ENCODE data around the gene CPTP. TPM values are rescaled to one million over a fixed set of nuclear protein-coding genes. Genes with fewer than 3 reads are reported as not detected.
A peak's percentile ranks its signal among the peaks of the same experiment; 100 is the strongest.

The CPTP gene
- total RNA-seq, 1 donor from 2014 or later = 71.3 TPM

DNA sequence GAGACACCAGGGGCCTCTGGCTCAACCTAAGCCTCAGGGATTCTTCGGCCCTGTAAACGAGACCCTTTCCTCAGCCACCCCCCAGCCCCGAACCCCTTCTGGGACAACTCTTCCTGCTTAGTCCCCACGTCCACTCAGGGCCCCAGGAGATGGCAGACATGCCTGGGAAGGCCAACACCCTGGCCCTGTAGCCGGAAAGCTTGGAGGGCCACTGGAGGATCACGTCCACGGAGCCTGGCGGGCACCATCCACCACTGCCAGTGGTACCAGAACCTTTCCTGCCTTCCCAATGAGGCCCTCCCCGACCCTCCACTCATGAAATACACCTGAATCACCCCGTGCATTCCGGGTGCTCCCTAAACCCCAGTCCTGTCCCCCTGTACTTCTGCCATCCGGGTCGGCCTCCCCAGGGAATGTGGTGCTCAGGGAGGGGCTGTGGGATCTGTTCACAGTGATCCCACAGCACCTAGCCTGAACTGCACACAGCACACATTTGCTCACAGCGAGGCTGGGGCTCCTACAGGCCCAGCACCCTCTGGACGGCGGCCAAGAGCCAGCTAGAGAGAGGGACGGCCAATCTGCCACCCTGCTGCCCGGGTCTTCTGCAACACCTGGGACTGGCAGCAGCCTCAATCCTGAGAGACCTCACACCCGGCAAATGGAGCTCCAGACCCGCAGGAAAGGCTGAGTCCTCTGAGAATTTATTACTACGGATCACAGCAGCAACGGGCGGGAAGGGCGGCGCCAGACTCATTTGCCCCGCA, 48.6 kb downstream of the CPTP start:
- intact Hi-C loops (cut with DNase I) = no loop called here
- Histone ChIP-seq H3K27me3 (no peaks in the 10 kb centered on the region), H3K4me1 (peaks cover 23 to 26% of the 10 kb centered on the region in 2 donors), H3K36me3 (peaks cover 7 to 9% of the 10 kb centered on the region in 2 donors), H3K27ac (no peak overlapping the region), H3K9me3 (no peaks in the 10 kb centered on the region), H3K4me3 (peak overlapping the region in 1 of 2 donors; percentile 100)
- no peak for DNase-seq (ENCODE audit: low spot score in 2 of 2)
- no peak for TF ChIP-seq CTCF (IDR thresholded peaks at IDR 0.05)

GRCh38 chr1:1373815-1374588, 49.4 kb downstream of the CPTP start:
- H3K4me3 ChIP-seq = peak overlapping the region; percentile 93 to 100
- intact Hi-C loops (cut with DNase I) = loop anchor here (2.0 kb wide), 2 partner anchors 15 to 65 kb away; partner anchors contain the start of genes MXRA8 and PUSL1
- peak in 1 of 2 donors; percentile 64 for DNase-seq (ENCODE audit: low spot score in 2 of 2)
- H3K27me3 ChIP-seq = no peaks in the 10 kb centered on the region
- peaks cover 23 to 26% of the 10 kb centered on the region in 2 donors for H3K4me1 ChIP-seq
- no peaks in the 10 kb centered on the region for H3K9me3 ChIP-seq
- peaks cover 7 to 9% of the 10 kb centered on the region in 2 donors for H3K36me3 ChIP-seq
- peak overlapping the region; percentile 97 to 98 for H3K27ac ChIP-seq
- TF ChIP-seq CTCF (IDR thresholded peaks at IDR 0.05) = no peak

GRCh38 chr1:1374589-1374928, 50.0 kb downstream of the CPTP start:
- no peak for TF ChIP-seq CTCF (IDR thresholded peaks at IDR 0.05)
- Histone ChIP-seq H3K27me3 (no peaks in the 10 kb centered on the region), H3K36me3 (peaks cover 7 to 9% of the 10 kb centered on the region in 2 donors), H3K4me3 (peak overlapping the region; percentile 93 to 100), H3K4me1 (peaks cover 23 to 26% of the 10 kb centered on the region in 2 donors), H3K9me3 (no peaks in the 10 kb centered on the region), H3K27ac (peak overlapping the region; percentile 97 to 98)
- intact Hi-C loops (cut with DNase I) = loop anchor here (2.0 kb wide), 2 partner anchors 16 to 66 kb away; partner anchors contain the start of genes MXRA8 and PUSL1
- peak in 1 of 2 donors; percentile 72 for DNase-seq (ENCODE audit: low spot score in 2 of 2)

- peak within 1 kb of the TSS; percentile 97 to 98 for H3K27ac ChIP-seq
- H3K36me3 ChIP-seq = peaks cover 7 to 9% of the 10 kb centered on the region in 2 donors
- intact Hi-C loops (cut with DNase I) = loop anchor here (1.0 to 2.0 kb wide), 7 partner anchors 16 to 143 kb away; partner anchors contain the start of genes B3GALT6, CCNL2, DVL1 and MRPL20
- H3K4me1 ChIP-seq = peaks cover 23 to 26% of the 10 kb centered on the region in 2 donors
- H3K27me3 ChIP-seq = no peaks in the 10 kb centered on the region
- DNase-seq (ENCODE audit: low spot score in 2 of 2) = peak; percentile 96 to 99
- TF ChIP-seq CTCF (IDR thresholded peaks at IDR 0.05) = peak in 2 of 3 experiments; percentile 10 to 32
- peak within 1 kb of the TSS; percentile 93 to 100 for H3K4me3 ChIP-seq
- H3K9me3 ChIP-seq = no peaks in the 10 kb centered on the region
Measured at GRCh38 chr1:1374929-1375662, 50.5 kb downstream of the CPTP start, which contains the start of gene AURKAIP1. Gene AURKAIP1, minus strand, starts transcription at chr1:1375207. Its CDS starts 451 bp downstream, at chr1:1374756.
